Measurements from ENCODE around the gene MECP2. TPM values are rescaled to one million over a fixed set of nuclear protein-coding genes. Genes with fewer than 3 reads are reported as not detected.
A peak's percentile ranks its signal among the peaks of the same experiment; 100 is the strongest.

The MECP2 gene
- total RNA-seq, 2 donors from 2014 or later, result 70.4 to 73.5 TPM

GRCh38 chrX:154072192-154072591, 25.3 kb downstream of the MECP2 start:
- DNase-seq, result no peak
- H3K9me3 Mint-ChIP-seq, result no peaks in the 10 kb centered on the region
- H3K4me3 Mint-ChIP-seq, result no peak overlapping the region
- H3K4me1 Mint-ChIP-seq (ENCODE audit: low read depth), result peaks cover 50% of the 10 kb centered on the region
- no peak for ATAC-seq (replicated peaks in 1 of 2)
- peaks cover 2 to 9% of the 10 kb centered on the region in 2 donors for H3K36me3 Mint-ChIP-seq (ENCODE audit: insufficient read depth in 2 of 2)
- H3K27me3 Mint-ChIP-seq (ENCODE audit: low read depth), result peaks cover 25% of the 10 kb centered on the region
- peak overlapping the region; percentile 15 for H3K27ac Mint-ChIP-seq

GRCh38 chrX:154068560-154068959, 29.0 kb downstream of the MECP2 start:
- Mint-ChIP-seq H3K4me3 (no peak overlapping the region), H3K4me1 (ENCODE audit: low read depth) (peaks cover 48% of the 10 kb centered on the region), H3K27ac (no peak overlapping the region), H3K9me3 (no peaks in the 10 kb centered on the region), H3K36me3 (ENCODE audit: insufficient read depth in 2 of 2) (peaks cover 0 to 5% of the 10 kb centered on the region in 2 donors), H3K27me3 (ENCODE audit: low read depth) (peaks cover 15% of the 10 kb centered on the region)
- ATAC-seq (replicated peaks in 1 of 2) (no peak), DNase-seq (no peak)

- H3K27ac Mint-ChIP-seq, result peak overlapping the region; percentile 79
- H3K4me1 Mint-ChIP-seq (ENCODE audit: low read depth), result peaks cover 44% of the 10 kb centered on the region
- DNase-seq, result no peak
- no peak for ATAC-seq (replicated peaks in 1 of 2)
- no peaks in the 10 kb centered on the region for H3K36me3 Mint-ChIP-seq (ENCODE audit: insufficient read depth in 2 of 2)
- H3K9me3 Mint-ChIP-seq, result no peaks in the 10 kb centered on the region
- peaks cover 18% of the 10 kb centered on the region for H3K27me3 Mint-ChIP-seq (ENCODE audit: low read depth)
- no peak overlapping the region for H3K4me3 Mint-ChIP-seq
Measured at GRCh38 chrX:154064637-154065435, 32.7 kb downstream of the MECP2 start.

GRCh38 chrX:154063234-154063633, 34.3 kb downstream of the MECP2 start:
- H3K9me3 Mint-ChIP-seq, result no peaks in the 10 kb centered on the region
- peaks cover 57% of the 10 kb centered on the region for H3K4me1 Mint-ChIP-seq (ENCODE audit: low read depth)
- peak overlapping the region; percentile 77 for H3K27ac Mint-ChIP-seq
- H3K4me3 Mint-ChIP-seq, result no peak overlapping the region
- H3K27me3 Mint-ChIP-seq (ENCODE audit: low read depth), result peaks cover 18% of the 10 kb centered on the region
- DNase-seq (no peak), ATAC-seq (replicated peaks in 1 of 2) (no peak)
- H3K36me3 Mint-ChIP-seq (ENCODE audit: insufficient read depth in 2 of 2), result peaks cover 3 to 4% of the 10 kb centered on the region in 2 donors

- ATAC-seq (replicated peaks in 1 of 2) (no peak), DNase-seq (no peak)
- Mint-ChIP-seq H3K27ac (peak overlapping the region; percentile 7), H3K4me1 (ENCODE audit: low read depth) (peaks cover 69% of the 10 kb centered on the region), H3K27me3 (ENCODE audit: low read depth) (peaks cover 18% of the 10 kb centered on the region), H3K4me3 (no peak overlapping the region), H3K36me3 (ENCODE audit: insufficient read depth in 2 of 2) (peaks cover 3 to 8% of the 10 kb centered on the region in 2 donors), H3K9me3 (no peaks in the 10 kb centered on the region)
Measured at GRCh38 chrX:154061801-154062200, 35.7 kb downstream of the MECP2 start.

- ATAC-seq (replicated peaks in 1 of 2), result no peak
- no peaks in the 10 kb centered on the region for H3K9me3 Mint-ChIP-seq
- H3K4me1 Mint-ChIP-seq (ENCODE audit: low read depth), result peaks cover 63% of the 10 kb centered on the region
- peak overlapping the region; percentile 93 for H3K27ac Mint-ChIP-seq
- peaks cover 18% of the 10 kb centered on the region for H3K27me3 Mint-ChIP-seq (ENCODE audit: low read depth)
- no peak for DNase-seq
- H3K4me3 Mint-ChIP-seq, result peak overlapping the region in 1 of 2 donors; percentile 61
- peaks cover 5 to 8% of the 10 kb centered on the region in 2 donors for H3K36me3 Mint-ChIP-seq (ENCODE audit: insufficient read depth in 2 of 2)
Measured at GRCh38 chrX:154059729-154060245, 37.7 kb downstream of the MECP2 start.

GRCh38 chrX:154059231-154059630, 38.3 kb downstream of the MECP2 start:
- H3K4me1 Mint-ChIP-seq (ENCODE audit: low read depth), result peaks cover 57% of the 10 kb centered on the region
- H3K36me3 Mint-ChIP-seq (ENCODE audit: insufficient read depth in 2 of 2), result peaks cover 5 to 8% of the 10 kb centered on the region in 2 donors
- DNase-seq (no peak), ATAC-seq (replicated peaks in 1 of 2) (no peak)
- H3K27me3 Mint-ChIP-seq (ENCODE audit: low read depth), result peaks cover 13% of the 10 kb centered on the region
- H3K9me3 Mint-ChIP-seq, result no peaks in the 10 kb centered on the region
- peak overlapping the region in 1 of 2 donors; percentile 61 for H3K4me3 Mint-ChIP-seq
- H3K27ac Mint-ChIP-seq, result peak overlapping the region; percentile 93

- Mint-ChIP-seq H3K27ac (peak overlapping the region; percentile 93), H3K4me3 (peak overlapping the region in 1 of 2 donors; percentile 61)
Measured at GRCh38 chrX:154058214-154058997, 39.1 kb downstream of the MECP2 start.

GRCh38 chrX:154057791-154058190, 39.7 kb downstream of the MECP2 start:
- DNase-seq (no peak), ATAC-seq (replicated peaks in 1 of 2) (peak; percentile 50 to 58)
- Mint-ChIP-seq H3K4me1 (ENCODE audit: low read depth) (peaks cover 49% of the 10 kb centered on the region), H3K4me3 (peak overlapping the region in 1 of 2 donors; percentile 62), H3K9me3 (no peaks in the 10 kb centered on the region), H3K36me3 (ENCODE audit: insufficient read depth in 2 of 2) (peaks cover 7 to 8% of the 10 kb centered on the region in 2 donors), H3K27me3 (ENCODE audit: low read depth) (peaks cover 8% of the 10 kb centered on the region), H3K27ac (peak overlapping the region; percentile 72)

More at GRCh38 chrX:154058214-154058997, 39.1 kb downstream of the MECP2 start:
- H3K36me3 Mint-ChIP-seq (ENCODE audit: insufficient read depth in 2 of 2), result peaks cover 5 to 8% of the 10 kb centered on the region in 2 donors
- DNase-seq (no peak), ATAC-seq (replicated peaks in 1 of 2) (peak; percentile 40 to 76)
- H3K4me1 Mint-ChIP-seq (ENCODE audit: low read depth), result peaks cover 49% of the 10 kb centered on the region
- peaks cover 8% of the 10 kb centered on the region for H3K27me3 Mint-ChIP-seq (ENCODE audit: low read depth)
- H3K9me3 Mint-ChIP-seq, result no peaks in the 10 kb centered on the region

- Mint-ChIP-seq H3K4me3 (peak overlapping the region in 1 of 2 donors; percentile 62), H3K4me1 (ENCODE audit: low read depth) (peaks cover 48% of the 10 kb centered on the region), H3K36me3 (ENCODE audit: insufficient read depth in 2 of 2) (peaks cover 7 to 8% of the 10 kb centered on the region in 2 donors)
Measured at GRCh38 chrX:154056770-154057241, 40.7 kb downstream of the MECP2 start.

GRCh38 chrX:154051201-154051810, 46.2 kb downstream of the MECP2 start:
- peak overlapping the region; percentile 56 for H3K27ac Mint-ChIP-seq
- peak; percentile 62 to 66 for ATAC-seq (replicated peaks in 1 of 2)
- no peaks in the 10 kb centered on the region for H3K9me3 Mint-ChIP-seq
- no peak overlapping the region for H3K4me3 Mint-ChIP-seq
- H3K27me3 Mint-ChIP-seq (ENCODE audit: low read depth), result peaks cover 31% of the 10 kb centered on the region
- DNase-seq, result peak; percentile 62 to 77
- peaks cover 11 to 14% of the 10 kb centered on the region in 2 donors for H3K36me3 Mint-ChIP-seq (ENCODE audit: insufficient read depth in 2 of 2)
- peaks cover 25% of the 10 kb centered on the region for H3K4me1 Mint-ChIP-seq (ENCODE audit: low read depth)

More at GRCh38 chrX:154056770-154057241, 40.7 kb downstream of the MECP2 start:
- peaks cover 8% of the 10 kb centered on the region for H3K27me3 Mint-ChIP-seq (ENCODE audit: low read depth)
- no peak for ATAC-seq (replicated peaks in 1 of 2)
- H3K9me3 Mint-ChIP-seq, result no peaks in the 10 kb centered on the region
- no peak for DNase-seq
- peak overlapping the region; percentile 89 for H3K27ac Mint-ChIP-seq

- Mint-ChIP-seq H3K4me1 (ENCODE audit: low read depth) (peaks cover 25% of the 10 kb centered on the region), H3K36me3 (ENCODE audit: insufficient read depth in 2 of 2) (peaks cover 11 to 14% of the 10 kb centered on the region in 2 donors), H3K9me3 (no peaks in the 10 kb centered on the region), H3K27me3 (ENCODE audit: low read depth) (peaks cover 32% of the 10 kb centered on the region), H3K4me3 (no peak overlapping the region), H3K27ac (peak overlapping the region; percentile 39)
- DNase-seq, result no peak
- no peak for ATAC-seq (replicated peaks in 1 of 2)
Measured at GRCh38 chrX:154050113-154050495, 47.4 kb downstream of the MECP2 start.
